ENCODE data around the gene SELENOW.
A peak's percentile ranks its signal among the peaks of the same experiment; 100 is the strongest.
"Not testable (repeated sequence)": the region's sequence is repeated elsewhere in the genome, so short reads cannot be mapped to it uniquely, and the experiment has no call there.

SELENOW gene

DNA sequence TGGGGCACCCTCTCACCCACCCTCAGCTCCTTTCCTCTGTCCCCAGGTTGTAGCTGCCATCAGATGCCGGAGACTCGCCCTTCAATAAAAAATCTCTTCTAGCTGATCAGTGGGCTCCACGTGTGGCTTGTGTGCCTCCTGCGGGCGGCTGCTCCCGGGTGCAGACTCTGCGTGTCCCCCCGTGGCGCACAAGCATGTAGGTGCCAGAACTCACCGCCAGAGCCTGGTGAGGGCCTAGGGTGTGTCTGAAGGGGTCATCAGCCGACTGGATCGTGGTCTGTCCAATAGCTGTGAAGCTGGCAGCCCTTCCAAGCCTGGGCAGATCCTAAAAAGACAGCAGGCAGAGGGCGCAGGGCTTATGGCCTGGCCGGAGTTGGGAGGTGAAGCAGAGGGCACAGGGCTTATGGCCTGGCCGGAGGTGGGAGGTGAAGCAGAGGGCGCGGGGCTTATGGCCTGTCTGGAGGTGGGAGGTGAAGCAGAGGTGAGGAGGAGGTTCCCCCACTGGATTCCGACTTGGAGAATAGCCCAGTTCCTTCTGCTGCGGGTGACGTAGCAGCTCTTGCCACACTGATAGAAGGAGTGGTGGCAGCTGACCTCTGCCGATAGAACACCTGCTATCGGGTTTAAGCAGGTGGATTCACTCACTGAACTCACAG lies 21.4 kb upstream of the SELENOW start:
- no peak for DNase-seq

GRCh38 chr19:47757617-47758442 lies 20.7 kb upstream of the SELENOW start:
- DNase-seq = no peak

GRCh38 chr19:47758443-47758804 lies 20.1 kb upstream of the SELENOW start:
- no peak for DNase-seq

DNA sequence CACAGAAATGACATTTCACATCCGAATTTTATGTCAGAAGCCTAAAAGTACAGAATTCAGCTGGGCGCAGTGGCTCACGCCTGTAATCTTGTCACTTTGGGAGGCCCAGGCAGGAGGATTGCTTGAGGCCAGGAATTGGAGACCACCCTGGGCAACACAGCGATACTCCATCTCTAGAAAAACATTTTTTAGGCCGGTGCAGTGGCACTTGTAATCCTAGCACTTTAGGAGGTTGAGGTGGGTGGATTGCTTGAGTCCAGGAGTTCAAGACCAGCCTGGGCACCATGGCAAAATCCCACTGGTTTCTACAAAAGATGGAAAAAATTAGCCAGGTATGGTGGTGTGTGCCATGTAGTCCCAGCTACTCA lies 17.9 kb upstream of the SELENOW start:
- no peak for DNase-seq

GRCh38 chr19:47761566-47761965 lies 16.9 kb upstream of the SELENOW start:
- DNase-seq = no peak

DNA sequence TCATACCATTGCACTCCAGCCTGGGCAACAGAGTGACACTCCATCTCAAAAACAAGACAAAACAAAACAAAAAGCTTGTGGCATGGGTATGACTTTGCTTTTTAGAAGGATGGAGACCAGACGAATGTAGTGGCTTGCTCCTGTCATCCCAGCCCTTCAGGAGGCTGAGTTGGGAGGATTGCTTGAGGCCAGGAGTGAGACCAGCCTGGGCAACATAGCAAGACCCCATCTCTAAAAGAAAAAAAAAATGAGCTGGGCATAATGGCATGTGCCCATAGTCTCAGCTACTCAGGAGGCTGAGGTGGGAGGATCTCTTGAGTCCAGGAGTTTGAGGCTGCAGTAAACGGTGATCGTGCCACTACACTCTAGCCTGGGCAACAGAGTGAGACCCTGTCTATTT lies 16.4 kb upstream of the SELENOW start:
- DNase-seq = no peak

DNA sequence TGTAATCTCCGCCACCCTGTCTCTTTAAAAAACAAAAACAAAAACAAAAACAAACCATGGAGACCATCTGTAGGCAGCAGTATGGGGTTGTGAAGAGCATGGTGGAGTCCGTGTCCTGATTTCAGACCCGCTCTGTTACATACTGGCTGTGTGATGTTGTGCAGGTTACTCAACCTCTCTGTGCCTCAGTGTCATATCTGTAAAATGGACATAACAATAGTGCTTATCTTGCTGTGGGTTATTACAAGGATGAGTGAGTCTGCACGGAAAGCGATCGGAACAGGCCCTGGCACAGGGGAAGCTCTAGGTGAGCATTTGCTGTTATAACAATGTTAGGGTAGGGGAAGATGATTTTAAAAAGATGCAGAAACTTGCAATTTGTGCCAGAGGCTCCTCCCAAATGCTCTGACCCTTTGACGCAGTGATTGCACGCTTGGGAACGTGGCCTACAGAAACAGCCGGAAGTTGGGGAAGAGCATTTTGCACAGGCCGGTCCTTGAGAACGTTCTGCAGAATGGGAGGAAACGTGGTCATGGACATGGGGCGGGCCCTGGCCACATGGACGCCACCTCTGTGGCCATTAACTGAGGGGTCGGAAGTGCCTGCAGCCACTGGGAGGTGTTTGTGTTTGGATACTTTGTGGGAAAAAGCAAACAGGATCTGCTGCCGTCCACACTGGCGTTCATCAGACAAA lies 15.7 kb upstream of the SELENOW start:
- no peak for DNase-seq

- DNase-seq = not testable (repeated sequence)
Measured at GRCh38 chr19:47764705-47765104, 13.8 kb upstream of the SELENOW start.

- peak; percentile 10 to 49 for DNase-seq
Measured at GRCh38 chr19:47765523-47766358, 12.8 kb upstream of the SELENOW start.

DNA sequence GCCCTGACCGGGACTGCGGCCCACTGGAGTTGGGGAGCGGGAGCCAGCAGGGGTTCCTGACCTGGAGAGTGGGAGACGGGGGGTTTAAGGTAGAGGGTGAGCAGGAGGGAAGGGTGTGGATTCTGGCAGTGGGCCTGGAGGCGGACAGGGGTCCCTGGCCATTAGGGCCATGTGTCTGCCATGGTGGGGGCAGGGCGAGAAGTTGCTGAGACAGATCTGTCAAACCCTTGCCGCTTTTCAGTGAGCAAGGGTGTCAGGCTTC lies 12.2 kb upstream of the SELENOW start:
- DNase-seq = no peak

- DNase-seq = no peak
Measured at GRCh38 chr19:47766670-47767069, 11.8 kb upstream of the SELENOW start.

DNA sequence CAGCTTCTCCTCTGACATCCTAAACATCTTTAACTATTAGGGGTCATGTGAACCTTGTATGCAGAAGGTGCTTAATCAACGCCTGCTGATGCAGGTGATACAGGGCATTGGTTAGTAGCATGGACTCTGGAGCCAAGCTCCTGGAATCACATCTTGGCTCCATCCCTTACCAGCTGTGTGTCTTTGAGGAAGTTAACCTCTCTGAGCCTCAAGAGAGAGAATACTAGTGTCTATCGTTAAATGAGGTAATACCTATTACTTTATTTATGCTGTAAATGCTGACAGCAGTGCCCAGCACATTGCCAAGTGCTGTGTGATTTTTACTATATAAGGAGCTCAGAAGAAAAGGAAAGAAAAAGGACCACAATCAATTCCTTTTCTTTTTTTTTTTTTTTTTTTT lies 11.2 kb upstream of the SELENOW start:
- no peak for DNase-seq

DNA sequence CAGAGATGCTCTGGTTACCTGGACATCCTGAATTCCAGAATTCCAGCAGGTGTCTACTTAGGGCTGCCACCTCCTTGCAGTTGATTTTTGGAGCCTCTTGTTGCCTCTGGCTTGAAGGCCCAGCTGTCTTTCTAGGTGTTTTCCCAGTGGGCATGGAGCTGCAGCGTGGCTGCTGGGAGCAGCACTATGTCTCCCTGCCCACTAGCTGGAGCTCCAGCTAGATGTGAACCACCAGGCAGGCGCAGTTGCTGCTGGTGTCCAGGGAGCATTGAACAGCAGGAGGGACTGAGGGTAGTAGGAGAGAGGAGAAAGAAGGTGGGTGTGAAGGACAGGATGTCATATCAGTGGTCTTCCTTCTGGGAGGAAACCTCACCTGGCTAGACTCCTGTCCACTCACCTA lies 9.9 kb upstream of the SELENOW start:
- no peak for DNase-seq

- DNase-seq = no peak
Measured at GRCh38 chr19:47769534-47769933, 9.0 kb upstream of the SELENOW start.

GRCh38 chr19:47771291-47771690 lies 7.2 kb upstream of the SELENOW start:
- not testable (repeated sequence) for DNase-seq

DNA sequence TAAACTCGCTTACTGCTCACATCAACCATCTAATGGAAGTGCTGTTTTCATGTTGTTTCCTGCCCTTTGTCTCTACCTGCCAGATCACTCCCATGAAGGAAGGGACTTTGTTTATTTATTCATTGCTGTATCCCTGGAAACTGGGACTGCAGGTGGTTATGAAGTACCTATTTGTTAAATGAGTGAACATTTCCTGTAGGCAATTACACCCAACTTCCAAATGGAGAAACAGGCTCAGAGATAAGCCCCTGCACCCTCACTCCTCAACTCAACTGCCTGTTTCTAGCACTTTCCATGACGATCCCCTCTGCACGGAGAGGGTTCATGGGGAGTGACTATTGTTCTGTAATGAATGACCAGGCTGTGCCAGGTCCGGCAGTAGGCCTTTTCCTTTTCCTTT lies 1.9 kb upstream of the SELENOW start:
- DNase-seq = no peak

- not testable (repeated sequence) for DNase-seq
Measured at GRCh38 chr19:47777245-47778048, 1.1 kb upstream of the SELENOW start.

- DNase-seq = peak in 1 of 2 donors; percentile 3
Measured at GRCh38 chr19:47778954-47779351, 450 bp downstream of the SELENOW start.

GRCh38 chr19:47779524-47780214 lies 1.2 kb downstream of the SELENOW start:
- no peak for DNase-seq

GRCh38 chr19:47780215-47780551 lies 1.7 kb downstream of the SELENOW start:
- DNase-seq = no peak

- DNase-seq = no peak
Measured at GRCh38 chr19:47781590-47782262, 3.2 kb downstream of the SELENOW start.

Measured in inflammatory macrophage (primary cell).